ENCODE measurements around the gene RBMS3.

Gene RBMS3

DNA sequence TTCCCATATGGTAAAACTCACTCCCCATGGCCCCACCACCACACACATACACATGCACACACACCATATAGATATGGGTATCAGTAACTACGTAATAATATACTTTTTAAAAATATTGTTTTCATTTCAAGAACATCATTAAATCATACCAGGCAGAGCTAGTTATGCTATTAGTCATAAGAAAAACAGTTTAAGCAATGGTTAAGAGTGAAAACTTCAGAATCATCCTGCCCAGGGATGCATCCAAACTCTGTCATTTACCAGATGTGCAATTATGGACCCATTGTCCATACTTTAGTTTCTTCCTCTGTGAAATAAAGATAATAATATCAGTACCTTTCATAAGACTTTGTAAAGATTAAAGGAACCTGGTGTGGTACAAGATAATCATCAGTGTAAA, 608.3 kb downstream of the RBMS3 start:
- peak; percentile 0 for DNase-seq (ENCODE audit: low spot score)

- no peak for DNase-seq (ENCODE audit: low spot score)
These were observed 609.9 kb downstream of the RBMS3 start for GRCh38 chr3:29890801-29891200.

- no peak for DNase-seq (ENCODE audit: low spot score)
These were observed 612.2 kb downstream of the RBMS3 start for GRCh38 chr3:29892976-29893554.

GRCh38 chr3:29896856-29897255, 616.0 kb downstream of the RBMS3 start:
- no peak for DNase-seq (ENCODE audit: low spot score)

GRCh38 chr3:29898171-29898965, 617.5 kb downstream of the RBMS3 start:
- no peak for DNase-seq (ENCODE audit: low spot score)

DNA sequence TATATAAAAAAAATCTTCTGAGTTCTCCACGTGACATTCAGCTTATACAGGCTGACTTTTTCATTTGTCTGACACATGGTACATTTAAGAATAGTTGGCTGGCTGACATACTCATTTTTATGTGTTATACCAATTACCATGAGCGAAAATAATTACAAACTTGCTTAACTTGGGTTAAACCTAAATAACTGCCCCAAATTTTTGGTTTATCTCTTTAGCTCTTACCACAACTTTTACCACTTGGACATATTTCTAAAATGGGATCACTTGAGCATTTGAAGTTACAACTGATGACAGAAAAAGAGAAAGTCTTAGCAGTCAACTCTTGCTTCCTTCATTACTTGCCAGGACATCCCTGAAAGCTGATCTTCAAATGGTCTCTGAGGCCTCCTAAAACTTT, 618.1 kb downstream of the RBMS3 start:
- no peak for DNase-seq (ENCODE audit: low spot score)

DNA sequence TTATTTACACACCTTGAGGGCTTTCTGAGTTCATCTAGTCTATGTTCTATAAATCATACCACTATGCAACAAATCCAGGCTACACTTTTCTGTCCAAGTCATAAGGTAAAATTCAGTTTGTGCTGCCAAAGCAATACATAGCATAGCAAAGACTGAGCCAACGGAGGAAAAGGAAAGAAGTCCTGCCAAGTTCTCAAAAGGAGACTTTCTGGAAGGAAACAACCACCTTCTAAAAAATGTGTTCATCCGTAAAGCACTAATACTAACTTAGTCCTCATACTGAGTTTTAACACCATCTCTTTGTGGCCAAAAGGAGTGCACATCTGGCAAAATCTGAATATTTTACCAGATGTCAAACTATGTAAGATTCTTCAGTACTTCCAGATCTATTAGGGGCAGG, 620.2 kb downstream of the RBMS3 start:
- no peak for DNase-seq (ENCODE audit: low spot score)

DNA sequence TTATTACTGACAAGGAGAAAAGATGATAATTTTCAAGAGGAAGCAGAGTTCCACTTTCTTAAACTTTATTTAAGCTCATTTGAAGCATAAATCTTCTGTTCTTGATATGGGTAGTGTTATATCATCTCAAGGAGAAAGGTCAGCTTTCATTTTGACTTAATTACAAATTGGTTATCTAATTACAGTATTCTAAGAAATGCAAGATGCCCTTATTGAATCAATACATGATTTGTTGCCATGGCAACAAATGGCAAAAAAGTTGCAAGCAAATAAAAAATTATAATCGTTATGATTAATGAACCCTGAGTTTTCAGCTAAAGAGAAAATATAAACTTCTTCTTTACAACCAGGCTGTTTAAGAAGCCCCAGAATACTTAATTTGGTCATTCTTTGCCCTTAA, 622.7 kb downstream of the RBMS3 start:
- DNase-seq (ENCODE audit: low spot score), result no peak

- no peak for DNase-seq (ENCODE audit: low spot score)
These were observed 626.0 kb downstream of the RBMS3 start for GRCh38 chr3:29906906-29907305.

GRCh38 chr3:29912600-29913288, 631.9 kb downstream of the RBMS3 start:
- no peak for DNase-seq (ENCODE audit: low spot score)

DNA sequence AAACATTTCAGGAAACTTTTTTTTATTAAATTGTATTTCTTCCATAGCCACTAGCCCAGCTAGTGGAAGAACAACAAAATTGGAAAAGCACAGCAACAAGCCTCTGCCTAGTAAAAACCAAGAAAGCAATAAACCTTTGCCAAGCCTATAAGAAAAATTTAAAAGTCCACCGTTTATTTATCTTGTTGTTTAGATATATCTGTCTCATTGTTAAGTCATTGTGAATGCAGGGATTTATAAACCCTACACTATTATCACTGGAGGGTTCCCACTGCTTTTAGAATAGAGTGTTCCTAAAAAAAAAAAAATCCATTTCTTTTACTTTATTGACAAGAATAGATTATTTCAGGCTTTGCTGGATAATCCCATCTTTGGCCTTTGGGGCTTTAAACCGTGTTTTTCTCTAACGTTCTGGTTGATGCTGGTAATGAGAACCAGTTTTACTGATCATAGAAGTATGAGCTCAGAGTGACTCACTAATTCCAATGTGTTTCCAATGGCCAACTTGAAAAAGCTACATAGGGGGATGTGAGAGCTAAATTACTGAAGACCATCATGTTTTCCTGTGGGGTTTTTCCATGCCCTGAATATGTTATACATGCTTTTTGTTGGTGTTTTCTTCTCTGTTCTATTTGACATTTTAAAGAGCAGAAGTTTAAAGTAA, 634.1 kb downstream of the RBMS3 start:
- no peak for DNase-seq (ENCODE audit: low spot score)

- no peak for DNase-seq (ENCODE audit: low spot score)
These were observed 638.7 kb downstream of the RBMS3 start for GRCh38 chr3:29919571-29919970.

- DNase-seq (ENCODE audit: low spot score), result peak; percentile 51
These were observed 642.3 kb downstream of the RBMS3 start for GRCh38 chr3:29922992-29923746.

DNA sequence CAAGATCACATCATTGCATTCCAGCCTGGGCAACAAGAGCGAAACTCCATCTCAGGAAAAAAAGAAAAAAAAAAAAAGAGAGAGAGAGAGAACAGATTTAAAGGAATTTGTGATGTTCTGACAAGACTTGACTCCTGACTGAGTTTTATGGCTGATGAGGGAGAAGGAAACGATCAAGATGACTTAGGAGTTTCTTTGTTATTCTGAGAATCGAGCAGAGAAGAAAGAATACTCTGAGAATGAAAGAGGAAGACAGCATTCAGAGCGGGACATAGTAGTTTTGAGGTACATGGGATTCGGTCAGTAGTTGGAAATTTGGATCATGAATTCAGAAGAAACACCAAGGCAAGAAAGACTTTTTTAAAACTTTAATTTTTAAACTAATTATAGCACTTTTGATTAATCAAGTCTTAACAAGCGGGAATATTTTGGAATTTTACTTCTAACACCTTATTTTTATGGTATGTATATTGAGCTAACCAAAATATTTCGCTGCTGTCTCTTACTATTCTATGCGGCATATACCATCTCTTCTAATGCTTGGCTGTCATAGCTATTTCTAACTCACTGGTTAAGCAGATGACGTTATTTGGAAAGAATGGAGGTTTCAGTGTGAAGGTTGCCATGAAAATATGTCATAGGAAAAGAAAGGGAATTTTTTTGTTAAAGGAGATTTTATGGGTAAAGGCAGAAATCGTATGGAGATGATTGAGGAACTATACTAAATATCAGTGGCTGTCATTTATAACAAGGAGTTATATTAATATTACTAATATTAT, 644.1 kb downstream of the RBMS3 start:
- DNase-seq (ENCODE audit: low spot score), result no peak

DNA sequence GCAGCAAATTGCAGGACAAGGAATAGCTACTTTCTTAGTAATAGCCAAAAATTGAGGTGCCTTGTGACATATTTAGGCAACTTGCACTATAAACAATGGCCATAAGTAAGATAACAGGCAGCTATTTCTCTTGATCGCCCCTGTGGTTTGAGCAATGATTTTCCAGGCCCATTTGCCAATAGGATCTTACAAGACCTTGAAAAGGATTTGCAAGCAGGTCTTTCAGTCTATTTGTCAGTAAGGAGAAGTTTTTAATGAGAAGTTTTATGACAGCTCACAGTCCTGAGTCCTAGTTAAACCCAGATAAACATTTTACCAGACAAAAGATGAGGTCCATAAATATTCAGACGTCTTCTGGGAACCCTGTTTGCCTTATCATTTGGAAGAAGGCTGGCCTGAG, 645.5 kb downstream of the RBMS3 start:
- DNase-seq (ENCODE audit: low spot score), result no peak

- no peak for DNase-seq (ENCODE audit: low spot score)
These were observed 651.9 kb downstream of the RBMS3 start for GRCh38 chr3:29932696-29933325.

GRCh38 chr3:29933802-29934490, 653.1 kb downstream of the RBMS3 start:
- DNase-seq (ENCODE audit: low spot score), result no peak

GRCh38 chr3:29934751-29935150, 653.9 kb downstream of the RBMS3 start:
- DNase-seq (ENCODE audit: low spot score), result no peak

DNA sequence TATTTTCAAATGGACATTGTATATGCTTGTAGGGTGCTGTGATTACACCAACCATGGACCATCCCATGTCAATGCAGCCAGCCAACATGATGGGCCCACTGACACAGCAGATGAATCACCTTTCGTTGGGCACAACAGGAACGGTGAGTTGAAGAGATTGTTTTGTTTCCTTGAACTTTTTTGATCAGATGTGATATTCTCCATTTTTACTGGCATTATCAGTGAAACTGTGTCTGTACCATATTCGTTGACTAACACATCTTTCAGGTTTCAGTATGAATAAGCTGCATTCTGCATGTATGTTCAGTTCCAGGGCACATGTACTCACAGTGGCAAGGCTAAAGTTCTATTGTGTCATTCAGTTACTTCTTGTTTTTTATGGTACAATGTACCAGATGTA, 655.2 kb downstream of the RBMS3 start:
- no peak for DNase-seq (ENCODE audit: low spot score)

GRCh38 chr3:29936766-29937165, 655.9 kb downstream of the RBMS3 start:
- DNase-seq (ENCODE audit: low spot score), result no peak

Data from hepatic stellate cell (primary cell).